H9 (cell line): ENCODE measurements around the gene DNMBP. TPM values are rescaled to one million over a fixed set of nuclear protein-coding genes. Genes with fewer than 3 reads are reported as not detected.

ENCODE experiments used
- DNase-seq: peaks from one replicate; pipeline ENCODE4 v3.0.0-alpha.2; 2017
- H2AFZ ChIP-seq: one replicate; pipeline ENCODE4 v1.6.1; 2013; ENCODE audit warnings: mild to moderate bottlenecking, low read length, control low read depth, moderate library complexity
- H2AK5ac ChIP-seq: 2 replicates; pipeline ENCODE4 v1.6.1; 2013; ENCODE audit warnings: low read length, control low read depth, mixed read lengths; ENCODE audit not compliant: insufficient read length
- H2BK120ac ChIP-seq: one replicate; pipeline ENCODE4 v1.6.1; 2013; ENCODE audit warnings: low read depth, mild to moderate bottlenecking, low read length, control low read depth, inconsistent platforms; ENCODE audit not compliant: poor library complexity, severe bottlenecking
- H2BK12ac ChIP-seq: 2 replicates; pipeline ENCODE4 v1.6.1; 2013; ENCODE audit warnings: low read length, control low read depth, mixed read lengths, low read depth; ENCODE audit not compliant: insufficient read length
- H2BK15ac ChIP-seq: 2 replicates; pipeline ENCODE4 v1.6.1; 2013; ENCODE audit warnings: low read depth, low read length, control low read depth
- H2BK20ac ChIP-seq: one replicate; pipeline ENCODE4 v1.6.1; 2013; ENCODE audit warnings: low read depth, mild to moderate bottlenecking, low read length, control low read depth, inconsistent platforms; ENCODE audit not compliant: poor library complexity, severe bottlenecking
- H2BK5ac ChIP-seq: 2 replicates; pipeline ENCODE4 v1.6.1; 2013; ENCODE audit warnings: low read length, control low read depth, mixed read lengths; ENCODE audit not compliant: insufficient read length
- H3K14ac ChIP-seq: 2 replicates; pipeline ENCODE4 v1.6.1; 2013; ENCODE audit warnings: low read length, control low read depth; ENCODE audit not compliant: insufficient read depth
- H3K18ac ChIP-seq: 2 replicates; pipeline ENCODE4 v1.6.1; 2013; ENCODE audit warnings: low read depth, mild to moderate bottlenecking, mixed read lengths, low read length, control low read depth; ENCODE audit not compliant: insufficient read length
- H3K23ac ChIP-seq: 2 replicates; pipeline ENCODE4 v1.6.1; 2013; ENCODE audit warnings: low read length, control low read depth, mixed read lengths, low read depth; ENCODE audit not compliant: insufficient read length
- H3K23me2 ChIP-seq: 2 replicates; pipeline ENCODE4 v1.6.1; 2013; ENCODE audit warnings: low read depth, mild to moderate bottlenecking, mixed read lengths, low read length, control low read depth; ENCODE audit not compliant: insufficient read length, poor library complexity, severe bottlenecking
- H3K27ac ChIP-seq: 2 replicates; pipeline ENCODE4 v1.5.1; 2013; ENCODE audit warnings: low read length, control low read depth, mixed read lengths, low read depth; ENCODE audit not compliant: insufficient read length
- H3K27me3 ChIP-seq: 2 replicates; pipeline ENCODE4 v1.6.1; 2013; ENCODE audit warnings: low read length, control low read depth, inconsistent platforms; ENCODE audit not compliant: insufficient read depth
- H3K4ac ChIP-seq: 2 replicates; pipeline ENCODE4 v1.6.1; 2013; ENCODE audit warnings: low read depth, mild to moderate bottlenecking, control low read depth, inconsistent platforms, low read length, moderate library complexity
- H3K4me1 ChIP-seq: 2 replicates; pipeline ENCODE4 v1.6.1; 2013; ENCODE audit warnings: low read length, control low read depth, inconsistent platforms; ENCODE audit not compliant: insufficient read depth
- H3K4me2 ChIP-seq: 2 replicates; pipeline ENCODE4 v1.6.1; 2013; ENCODE audit warnings: low read length, control low read depth, mixed read lengths; ENCODE audit not compliant: insufficient read length, insufficient read depth
- H3K56ac ChIP-seq: 2 replicates; pipeline ENCODE4 v1.6.1; 2013; ENCODE audit warnings: low read depth, mild to moderate bottlenecking, mixed read lengths, low read length, control low read depth; ENCODE audit not compliant: insufficient read length
- H3K79me1 ChIP-seq: 2 replicates; pipeline ENCODE4 v1.6.1; 2013; ENCODE audit warnings: low read depth, mild to moderate bottlenecking, moderate library complexity, low read length, control low read depth, inconsistent platforms; ENCODE audit not compliant: insufficient read depth, poor library complexity, severe bottlenecking
- H3K79me2 ChIP-seq: 2 replicates; pipeline ENCODE4 v1.6.1; 2013; ENCODE audit warnings: low read length, control low read depth, inconsistent platforms; ENCODE audit not compliant: insufficient read depth
- H3K9ac ChIP-seq: 2 replicates; pipeline ENCODE4 v1.6.1; 2013; ENCODE audit warnings: low read length, control low read depth, mixed read lengths; ENCODE audit not compliant: insufficient read length; ENCODE audit errors: extremely low read depth
- H3K9me3 ChIP-seq: one replicate; pipeline ENCODE4 v1.6.1; 2013; ENCODE audit warnings: low read depth, low read length, inconsistent platforms; ENCODE audit not compliant: control insufficient read depth
- H3T11ph ChIP-seq: one replicate; pipeline ENCODE4 v1.6.1; 2013; ENCODE audit warnings: mild to moderate bottlenecking, low read length, control low read depth, inconsistent platforms
- H4K20me1 ChIP-seq: one replicate; pipeline ENCODE4 v1.6.1; 2013; ENCODE audit not compliant: control insufficient read depth, insufficient read length, insufficient read depth
- H4K5ac ChIP-seq: 2 replicates; pipeline ENCODE4 v1.6.1; 2013; ENCODE audit warnings: low read depth, mild to moderate bottlenecking, mixed read lengths, low read length, control low read depth; ENCODE audit not compliant: insufficient read length
- H4K8ac ChIP-seq: replicated peaks from 2 replicates; pipeline ENCODE4 v1.6.1; 2013; ENCODE audit warnings: low read length, control low read depth, mixed read lengths, low read depth; ENCODE audit not compliant: insufficient read length
- H4K91ac ChIP-seq: 2 replicates; pipeline ENCODE4 v1.6.1; 2013; ENCODE audit warnings: low read depth, mild to moderate bottlenecking, moderate library complexity, mixed read lengths, low read length, control low read depth; ENCODE audit not compliant: insufficient read length
- H3K27ac Mint-ChIP-seq, 3 experiments: 2 replicates in 2 of 3; 3 replicates in 1 of 3; pipeline ENCODE4 v1.8.0; 2020 to 2021; ENCODE audit warnings: mixed read lengths in 3 of 3, mild to moderate bottlenecking in 1 of 3, moderate library complexity in 1 of 3
- H3K27me3 Mint-ChIP-seq: 2 replicates; pipeline ENCODE4 v1.8.0; 2021; ENCODE audit warnings: low read depth, mild to moderate bottlenecking, moderate library complexity, mixed read lengths
- H3K36me3 Mint-ChIP-seq, 3 experiments: 2 replicates in 2 of 3; 3 replicates in 1 of 3; pipeline ENCODE4 v1.8.0; 2020 to 2021; ENCODE audit warnings: low read depth in 3 of 3, mixed read lengths in 3 of 3; ENCODE audit not compliant: insufficient read depth in 1 of 3
- H3K4me1 Mint-ChIP-seq, 2 experiments: 2 replicates each; pipeline ENCODE4 v1.8.0; 2020; ENCODE audit warnings: mixed read lengths in 2 of 2
- H3K4me3 Mint-ChIP-seq, 2 experiments: 2 replicates in 1 of 2; 3 replicates in 1 of 2; pipeline ENCODE4 v1.8.0; 2020 to 2021; ENCODE audit warnings: mild to moderate bottlenecking in 2 of 2, mixed read lengths in 2 of 2, moderate library complexity in 1 of 2
- H3K9me3 Mint-ChIP-seq, 2 experiments: 2 replicates in 1 of 2; 3 replicates in 1 of 2; pipeline ENCODE4 v1.8.0; 2020; ENCODE audit warnings: mild to moderate bottlenecking in 2 of 2, mixed read lengths in 2 of 2, moderate library complexity in 1 of 2
- CTCF ChIP-seq: fragments of 200-600 bp; sonication (generic); conservative IDR thresholded peaks from 3 replicates; pipeline ENCODE4 v1.8.0; 2021; ENCODE audit warnings: antibody characterized with exemption, mild to moderate bottlenecking
- WGBS: extraction: QIAGEN DNeasy Blood & Tissue Kit; methylation state at CpG from one replicate; pipeline ENCODE4 v1.1.7; 2013; ENCODE audit warnings: missing lambda C conversion rate, low lambda C conversion rate, mixed read lengths; ENCODE audit not compliant: insufficient read length; ENCODE audit errors: extremely low coverage; 5-methylcytosine and 5-hydroxymethylcytosine counted together
- total RNA-seq: library from RNA; stranded (reverse); gene quantifications from 2 replicates; pipeline ENCODE4 v1.2.1, GENCODE V29; 2021

The DNMBP gene
- total RNA-seq, 1 experiment from 2014 or later = 25.6 TPM

- H3T11ph ChIP-seq = no peak overlapping the region
- Mint-ChIP-seq H3K27ac (no peak overlapping the region; a peak in 3 of 7 replicates), H3K27me3 (no peaks in the 10 kb centered on the region), H3K4me3 (no peak overlapping the region), H3K36me3 (peaks cover 12 to 23% (median 18%) of the 10 kb centered on the region in 3 experiments), H3K4me1 (peaks cover 3 to 6% of the 10 kb centered on the region in 2 experiments), H3K9me3 (peaks cover 6 to 16% of the 10 kb centered on the region in 2 experiments; a peak in 4 of 5 replicates)
- H3K56ac ChIP-seq = no peak overlapping the region
- H2BK12ac ChIP-seq = no peak overlapping the region
- H2BK5ac ChIP-seq = no peak overlapping the region
- H4K20me1 ChIP-seq = no peaks in the 10 kb centered on the region
- no CpG with 5 or more reads among the region's 7 CpGs for WGBS
- H3K79me2 ChIP-seq = no peaks in the 10 kb centered on the region
- H3K79me1 ChIP-seq = no peaks in the 10 kb centered on the region
- no peaks in the 10 kb centered on the region for H3K4me1 ChIP-seq
- no peak overlapping the region for H2BK20ac ChIP-seq
- no peak overlapping the region for H2AK5ac ChIP-seq
- H3K14ac ChIP-seq = no peak overlapping the region
- no peak overlapping the region for H3K9ac ChIP-seq
- no peaks in the 10 kb centered on the region for H3K27me3 ChIP-seq
- no peak overlapping the region for H4K91ac ChIP-seq
- TF ChIP-seq CTCF = no peak
- no peaks in the 10 kb centered on the region for H3K9me3 ChIP-seq
- no peak overlapping the region for H3K23ac ChIP-seq
- no peak overlapping the region for H4K8ac ChIP-seq
- no peak overlapping the region for H3K27ac ChIP-seq
- no peak overlapping the region for H2BK15ac ChIP-seq
- H3K23me2 ChIP-seq = no peaks in the 10 kb centered on the region
- no peak overlapping the region for H3K4ac ChIP-seq
- H3K4me2 ChIP-seq = no peak overlapping the region
- no peak overlapping the region for H2BK120ac ChIP-seq
- H4K5ac ChIP-seq = no peak overlapping the region
- H3K18ac ChIP-seq = no peak overlapping the region
- no peak overlapping the region for H2AFZ ChIP-seq
- no peak for DNase-seq
Measured at GRCh38 chr10:99941942-99942820, 67.6 kb downstream of the DNMBP start.
